ENCODE measurements around the gene AFF1.

Gene AFF1

GRCh38 chr4:87150498-87151261 is 215.9 kb downstream of the AFF1 start:
- Mint-ChIP-seq H3K27ac (no peak overlapping the region), H3K27me3 (ENCODE audit: low read depth) (no peaks in the 10 kb centered on the region), H3K4me1 (ENCODE audit: low read depth) (peaks cover 3% of the 10 kb centered on the region), H3K36me3 (ENCODE audit: low read depth) (no peaks in the 10 kb centered on the region), H3K9me3 (no peaks in the 10 kb centered on the region), H3K4me3 (no peak overlapping the region)

- Mint-ChIP-seq H3K4me1 (ENCODE audit: low read depth) (peaks cover 3% of the 10 kb centered on the region), H3K27me3 (ENCODE audit: low read depth) (no peaks in the 10 kb centered on the region), H3K36me3 (ENCODE audit: low read depth) (no peaks in the 10 kb centered on the region), H3K9me3 (no peaks in the 10 kb centered on the region), H3K27ac (no peak overlapping the region), H3K4me3 (no peak overlapping the region)
Observed at GRCh38 chr4:87151730-87152129, 216.9 kb downstream of the AFF1 start.

- no peaks in the 10 kb centered on the region for H3K9me3 Mint-ChIP-seq
- H3K27ac Mint-ChIP-seq = no peak overlapping the region
- H3K36me3 Mint-ChIP-seq (ENCODE audit: low read depth) = no peaks in the 10 kb centered on the region
- H3K4me3 Mint-ChIP-seq = no peak overlapping the region
- H3K27me3 Mint-ChIP-seq (ENCODE audit: low read depth) = no peaks in the 10 kb centered on the region
- peaks cover 3% of the 10 kb centered on the region for H3K4me1 Mint-ChIP-seq (ENCODE audit: low read depth)
Observed at GRCh38 chr4:87152310-87153041, 217.7 kb downstream of the AFF1 start.

GRCh38 chr4:87153078-87153870 is 218.5 kb downstream of the AFF1 start:
- H3K4me1 Mint-ChIP-seq (ENCODE audit: low read depth) = peaks cover 3% of the 10 kb centered on the region
- no peaks in the 10 kb centered on the region for H3K36me3 Mint-ChIP-seq (ENCODE audit: low read depth)
- H3K9me3 Mint-ChIP-seq = no peaks in the 10 kb centered on the region
- H3K27ac Mint-ChIP-seq = no peak overlapping the region
- no peaks in the 10 kb centered on the region for H3K27me3 Mint-ChIP-seq (ENCODE audit: low read depth)
- H3K4me3 Mint-ChIP-seq = no peak overlapping the region

- H3K4me3 Mint-ChIP-seq = no peak overlapping the region
- no peak overlapping the region for H3K27ac Mint-ChIP-seq
- no peaks in the 10 kb centered on the region for H3K4me1 Mint-ChIP-seq (ENCODE audit: low read depth)
- H3K9me3 Mint-ChIP-seq = no peaks in the 10 kb centered on the region
- no peaks in the 10 kb centered on the region for H3K27me3 Mint-ChIP-seq (ENCODE audit: low read depth)
- H3K36me3 Mint-ChIP-seq (ENCODE audit: low read depth) = peaks cover 5% of the 10 kb centered on the region
Observed at GRCh38 chr4:87165892-87166291, 231.1 kb downstream of the AFF1 start.

GRCh38 chr4:87166296-87166854 is 231.6 kb downstream of the AFF1 start:
- no peaks in the 10 kb centered on the region for H3K4me1 Mint-ChIP-seq (ENCODE audit: low read depth)
- H3K27ac Mint-ChIP-seq = no peak overlapping the region
- H3K9me3 Mint-ChIP-seq = no peaks in the 10 kb centered on the region
- no peak overlapping the region for H3K4me3 Mint-ChIP-seq
- H3K27me3 Mint-ChIP-seq (ENCODE audit: low read depth) = no peaks in the 10 kb centered on the region
- H3K36me3 Mint-ChIP-seq (ENCODE audit: low read depth) = peaks cover 5% of the 10 kb centered on the region

GRCh38 chr4:87171944-87172343 is 237.1 kb downstream of the AFF1 start:
- no peak overlapping the region for H3K4me3 Mint-ChIP-seq
- peaks cover 5% of the 10 kb centered on the region for H3K36me3 Mint-ChIP-seq (ENCODE audit: low read depth)
- no peak overlapping the region for H3K27ac Mint-ChIP-seq
- H3K9me3 Mint-ChIP-seq = no peaks in the 10 kb centered on the region
- H3K27me3 Mint-ChIP-seq (ENCODE audit: low read depth) = no peaks in the 10 kb centered on the region
- H3K4me1 Mint-ChIP-seq (ENCODE audit: low read depth) = no peaks in the 10 kb centered on the region

GRCh38 chr4:87174672-87175071 is 239.9 kb downstream of the AFF1 start:
- H3K9me3 Mint-ChIP-seq = no peaks in the 10 kb centered on the region
- no peaks in the 10 kb centered on the region for H3K4me1 Mint-ChIP-seq (ENCODE audit: low read depth)
- no peaks in the 10 kb centered on the region for H3K27me3 Mint-ChIP-seq (ENCODE audit: low read depth)
- no peak overlapping the region for H3K4me3 Mint-ChIP-seq
- no peak overlapping the region for H3K27ac Mint-ChIP-seq
- H3K36me3 Mint-ChIP-seq (ENCODE audit: low read depth) = peaks cover 4% of the 10 kb centered on the region

GRCh38 chr4:87179751-87180150 is 244.9 kb downstream of the AFF1 start:
- H3K4me3 Mint-ChIP-seq = no peak overlapping the region
- no peaks in the 10 kb centered on the region for H3K27me3 Mint-ChIP-seq (ENCODE audit: low read depth)
- H3K4me1 Mint-ChIP-seq (ENCODE audit: low read depth) = no peaks in the 10 kb centered on the region
- peaks cover 6% of the 10 kb centered on the region for H3K36me3 Mint-ChIP-seq (ENCODE audit: low read depth)
- H3K27ac Mint-ChIP-seq = no peak overlapping the region
- H3K9me3 Mint-ChIP-seq = no peaks in the 10 kb centered on the region

GRCh38 chr4:87180767-87181166 is 246.0 kb downstream of the AFF1 start:
- no peak overlapping the region for H3K4me3 Mint-ChIP-seq
- peaks cover 6% of the 10 kb centered on the region for H3K36me3 Mint-ChIP-seq (ENCODE audit: low read depth)
- no peaks in the 10 kb centered on the region for H3K4me1 Mint-ChIP-seq (ENCODE audit: low read depth)
- H3K27me3 Mint-ChIP-seq (ENCODE audit: low read depth) = no peaks in the 10 kb centered on the region
- H3K9me3 Mint-ChIP-seq = no peaks in the 10 kb centered on the region
- H3K27ac Mint-ChIP-seq = no peak overlapping the region

- Mint-ChIP-seq H3K4me3 (no peak overlapping the region), H3K4me1 (ENCODE audit: low read depth) (no peaks in the 10 kb centered on the region), H3K27ac (no peak overlapping the region), H3K9me3 (no peaks in the 10 kb centered on the region), H3K27me3 (ENCODE audit: low read depth) (no peaks in the 10 kb centered on the region), H3K36me3 (ENCODE audit: low read depth) (peaks cover 2% of the 10 kb centered on the region)
Observed at GRCh38 chr4:87185146-87185870, 250.5 kb downstream of the AFF1 start.

- H3K9me3 Mint-ChIP-seq = no peaks in the 10 kb centered on the region
- H3K36me3 Mint-ChIP-seq (ENCODE audit: low read depth) = no peaks in the 10 kb centered on the region
- no peaks in the 10 kb centered on the region for H3K4me1 Mint-ChIP-seq (ENCODE audit: low read depth)
- H3K4me3 Mint-ChIP-seq = no peak overlapping the region
- no peak overlapping the region for H3K27ac Mint-ChIP-seq
- H3K27me3 Mint-ChIP-seq (ENCODE audit: low read depth) = no peaks in the 10 kb centered on the region
Observed at GRCh38 chr4:87188048-87188447, 253.2 kb downstream of the AFF1 start.

- Mint-ChIP-seq H3K36me3 (ENCODE audit: low read depth) (no peaks in the 10 kb centered on the region), H3K9me3 (no peaks in the 10 kb centered on the region), H3K27me3 (ENCODE audit: low read depth) (no peaks in the 10 kb centered on the region), H3K4me3 (no peak overlapping the region), H3K4me1 (ENCODE audit: low read depth) (no peaks in the 10 kb centered on the region), H3K27ac (no peak overlapping the region)
Observed at GRCh38 chr4:87188932-87189331, 254.1 kb downstream of the AFF1 start.

Data from T-helper 1 cell treated with Interleukin-12 subunit alpha and Interleukin-12 subunit beta and Interleukin-4 antibody, amounts not matched to agents 30 μg/mL and 1 μg/mL, for 36 hours (primary cell).